ENCODE measurements around the gene ZNF346. TPM values are rescaled to one million over a fixed set of nuclear protein-coding genes. Genes with fewer than 3 reads are reported as not detected.
A peak's percentile ranks its signal among the peaks of the same experiment; 100 is the strongest.
"Not testable (repeated sequence)": the region's sequence is repeated elsewhere in the genome, so short reads cannot be mapped to it uniquely, and the experiment has no call there.

Gene ZNF346
- total and polyA plus RNA-seq, 12 donors, result 4.8 to 11.0 (median 7.9) TPM

GRCh38 chr5:176995122-176995490, 27.4 kb upstream of the ZNF346 start:
- peak in 1 of 8 donors; percentile 10 for ATAC-seq
- no peak overlapping the region for H3K4me3 ChIP-seq
- WGBS, 2 donors, result 88 to 91% methylated on average over 3 of the region's 3 CpGs
- no peaks in the 10 kb centered on the region for H3K36me3 ChIP-seq
- intact Hi-C loops (cut with DNase I), result no loop called here
- no peaks in the 10 kb centered on the region for H3K27me3 ChIP-seq
- no peak for DNase-seq
- peak overlapping the region in 9 of 10 donors; percentile 42 to 88 (median 55) for H3K27ac ChIP-seq
- H3K9me3 ChIP-seq, result peaks cover 0 to 19% (median 0%) of the 10 kb centered on the region in 11 donors
- H3K4me1 ChIP-seq, result peaks cover 0 to 68% (median 26%) of the 10 kb centered on the region in 9 donors
- no peak for TF ChIP-seq CTCF (IDR thresholded peaks at IDR 0.05)

- Histone ChIP-seq H3K27ac (peak overlapping the region in 5 of 10 donors; percentile 43 to 88 (median 50)), H3K9me3 (peaks cover 0 to 19% (median 0%) of the 10 kb centered on the region in 11 donors), H3K27me3 (no peaks in the 10 kb centered on the region), H3K4me1 (peaks cover 0 to 78% (median 32%) of the 10 kb centered on the region in 9 donors), H3K4me3 (no peak overlapping the region), H3K36me3 (no peaks in the 10 kb centered on the region)
- intact Hi-C loops (cut with DNase I), result no loop called here
- DNase-seq (no peak), ATAC-seq (no peak)
- WGBS, 2 donors, result 55 to 56% methylated on average over 4 of the region's 4 CpGs
- no peak for TF ChIP-seq CTCF (IDR thresholded peaks at IDR 0.05)
Observed at GRCh38 chr5:176995896-176996767, 26.4 kb upstream of the ZNF346 start.

GRCh38 chr5:176996780-176997179, 25.7 kb upstream of the ZNF346 start:
- WGBS, 2 donors, result 95% methylated on average over 5 of the region's 5 CpGs
- DNase-seq (no peak), ATAC-seq (no peak)
- Histone ChIP-seq H3K4me1 (peaks cover 0 to 85% (median 31%) of the 10 kb centered on the region in 9 donors), H3K27me3 (no peaks in the 10 kb centered on the region), H3K27ac (peak overlapping the region in 3 of 10 donors; percentile 40 to 88 (median 43)), H3K4me3 (no peak overlapping the region), H3K9me3 (peaks cover 0 to 19% (median 0%) of the 10 kb centered on the region in 11 donors), H3K36me3 (no peaks in the 10 kb centered on the region)
- no peak for TF ChIP-seq CTCF (IDR thresholded peaks at IDR 0.05)
- intact Hi-C loops (cut with DNase I), result no loop called here

- Histone ChIP-seq H3K27me3 (no peaks in the 10 kb centered on the region), H3K27ac (no peak overlapping the region), H3K4me1 (peaks cover 0 to 83% (median 36%) of the 10 kb centered on the region in 9 donors), H3K9me3 (peaks cover 0 to 16% (median 0%) of the 10 kb centered on the region in 11 donors), H3K4me3 (no peak overlapping the region), H3K36me3 (no peaks in the 10 kb centered on the region)
- intact Hi-C loops (cut with DNase I), result no loop called here
- WGBS, 2 donors, result 98 to 100% methylated on average over 5 of the region's 5 CpGs
- no peak for TF ChIP-seq CTCF (IDR thresholded peaks at IDR 0.05)
- ATAC-seq (no peak), DNase-seq (no peak)
Observed at GRCh38 chr5:176998828-176999227, 23.7 kb upstream of the ZNF346 start.

- H3K36me3 ChIP-seq; DNase-seq; H3K4me3 ChIP-seq; H3K27ac ChIP-seq; intact Hi-C loops (cut with DNase I); ATAC-seq; H3K27me3 ChIP-seq; H3K9me3 ChIP-seq: not testable (repeated sequence)
- H3K4me1 ChIP-seq, result peaks cover 0 to 84% (median 41%) of the 10 kb centered on the region in 9 donors
Observed at GRCh38 chr5:176999526-176999925, 23.0 kb upstream of the ZNF346 start.
